T-helper 17 cell (primary cell): ENCODE results near the gene MFSD12. TPM values are rescaled to one million over a fixed set of nuclear protein-coding genes. Genes with fewer than 3 reads are reported as not detected.
"Not testable (repeated sequence)": the region's sequence is repeated elsewhere in the genome, so short reads cannot be mapped to it uniquely, and the experiment has no call there.

Source experiments
- ATAC-seq: fragments of 150-1000 bp; cut with Tn5 transposase; 2 replicates; pipeline ENCODE4 v1.10.0; 2021; ENCODE audit warnings: mild to moderate bottlenecking, moderate library complexity
- DNase-seq, 3 donors: peaks; one replicate each; pipeline versions ENCODE4 v3.0.0 to v3.0.0-alpha.2; 2020 to 2021
- H3K9me3 ChIP-seq: one replicate; pipeline ENCODE4 v1.7.0; 2013; ENCODE audit warnings: low read length, mild to moderate bottlenecking; ENCODE audit not compliant: control insufficient read depth, poor library complexity, severe bottlenecking
- H3K27ac Mint-ChIP-seq: one replicate; pipeline ENCODE4 v1.8.0; 2022; ENCODE audit warnings: mild to moderate bottlenecking, moderate library complexity, mixed read lengths
- H3K27me3 Mint-ChIP-seq: one replicate; pipeline ENCODE4 v1.8.0; 2022; ENCODE audit warnings: mixed read lengths
- H3K36me3 Mint-ChIP-seq: one replicate; pipeline ENCODE4 v1.8.0; 2022; ENCODE audit warnings: low read depth, mixed read lengths
- H3K4me1 Mint-ChIP-seq: one replicate; pipeline ENCODE4 v1.8.0; 2022; ENCODE audit warnings: mild to moderate bottlenecking, mixed read lengths
- H3K4me3 Mint-ChIP-seq: one replicate; pipeline ENCODE4 v1.8.0; 2022; ENCODE audit warnings: mild to moderate bottlenecking, moderate library complexity, mixed read lengths
- total RNA-seq, 4 donors: library from RNA in 2 of 4; stranded (reverse) in 2 of 4; gene quantifications; one replicate each; pipeline ENCODE4 v1.2.3 and lab custom pipeline; 2022 to 2026

MFSD12 gene
- total RNA-seq, 2 donors from 2014 or later, result 58.1 to 62.0 TPM

DNA sequence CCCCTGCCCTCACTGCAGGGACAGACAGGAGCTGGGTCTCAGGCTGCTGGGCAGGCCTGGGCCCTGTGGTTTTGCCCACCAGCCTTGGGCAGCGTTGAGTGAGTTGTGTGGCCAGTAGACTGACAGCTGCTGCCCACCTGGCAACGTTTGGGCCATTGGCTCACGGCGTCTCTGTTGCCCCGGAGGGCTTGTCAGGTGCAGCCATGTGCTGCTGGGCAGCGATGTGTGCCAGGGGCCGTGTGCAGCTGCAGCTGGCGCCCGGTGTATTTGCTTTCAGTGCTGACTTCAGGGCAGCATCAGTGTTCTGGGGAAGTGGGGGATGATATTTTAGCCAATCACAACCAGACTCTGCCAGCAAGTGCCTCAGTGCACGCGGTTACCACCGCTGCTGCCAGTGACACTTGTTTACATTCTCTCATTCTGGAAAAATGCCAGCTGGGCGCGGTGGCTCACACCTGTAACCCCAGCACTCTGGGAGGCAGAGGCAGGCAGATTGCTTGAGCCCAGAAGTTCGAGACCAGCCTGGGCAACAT lies 40.6 kb downstream of the MFSD12 start:
- peak overlapping the region; percentile 55 for H3K4me3 Mint-ChIP-seq
- ATAC-seq, result peak; percentile 84
- no peaks in the 10 kb centered on the region for H3K9me3 ChIP-seq
- H3K4me1 Mint-ChIP-seq, result peaks cover 28% of the 10 kb centered on the region
- DNase-seq, result no peak
- peak overlapping the region; percentile 68 for H3K27ac Mint-ChIP-seq
- H3K27me3 Mint-ChIP-seq, result no peaks in the 10 kb centered on the region
- peaks cover 2% of the 10 kb centered on the region for H3K36me3 Mint-ChIP-seq

DNA sequence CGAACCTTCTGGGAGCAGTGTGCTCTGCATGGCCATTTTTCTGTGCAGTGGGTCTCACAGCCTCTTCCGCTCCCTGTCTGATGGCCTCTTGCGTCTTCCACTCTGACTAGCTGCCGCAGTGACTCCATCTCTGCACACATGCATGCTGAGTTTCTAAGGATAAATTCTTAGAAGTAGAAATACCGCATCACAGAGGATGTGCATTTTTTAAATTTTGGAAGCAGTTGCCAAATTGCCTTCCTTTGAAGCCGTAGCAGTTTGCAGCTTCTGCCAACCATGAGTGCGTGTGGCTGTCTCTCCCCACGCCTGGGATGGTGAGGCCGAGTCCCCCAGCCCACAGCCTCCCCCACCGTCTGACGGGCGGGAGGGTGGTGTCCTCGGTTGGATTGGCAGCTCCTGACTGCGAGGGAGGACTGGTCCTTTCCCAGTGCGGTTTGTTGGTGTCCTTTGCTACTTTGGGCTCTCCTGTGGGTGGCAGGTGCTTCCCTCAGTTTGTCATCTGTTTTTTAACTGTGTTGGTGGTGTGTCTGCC lies 41.4 kb downstream of the MFSD12 start:
- Mint-ChIP-seq H3K27ac (peak overlapping the region; percentile 68), H3K4me3 (no peak overlapping the region), H3K27me3 (no peaks in the 10 kb centered on the region), H3K36me3 (peaks cover 2% of the 10 kb centered on the region), H3K4me1 (peaks cover 30% of the 10 kb centered on the region)
- DNase-seq, result no peak
- ATAC-seq, result no peak
- no peaks in the 10 kb centered on the region for H3K9me3 ChIP-seq

DNA sequence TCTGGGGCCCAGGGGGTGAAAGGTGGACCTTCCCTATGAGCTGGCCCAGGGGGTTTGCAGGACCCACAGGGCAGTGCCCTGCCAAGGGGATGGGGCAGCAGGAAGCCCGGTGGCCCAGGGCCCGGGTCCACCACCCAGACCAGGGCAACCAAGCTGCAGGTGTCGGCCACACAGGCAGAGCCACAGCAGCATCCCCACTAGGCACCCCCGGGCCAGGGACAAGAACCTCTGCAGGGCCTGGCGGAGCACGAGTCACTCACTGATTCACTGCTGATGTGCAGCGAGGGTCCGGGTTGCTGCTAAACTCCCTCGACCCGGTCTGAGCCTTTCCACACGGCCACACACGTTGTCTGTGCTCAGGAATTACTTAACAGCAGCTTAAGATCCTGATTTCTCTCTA lies 42.5 kb downstream of the MFSD12 start:
- Mint-ChIP-seq H3K4me3 (no peak overlapping the region), H3K27ac (peak overlapping the region; percentile 68), H3K36me3 (peaks cover 2% of the 10 kb centered on the region), H3K4me1 (peaks cover 32% of the 10 kb centered on the region), H3K27me3 (no peaks in the 10 kb centered on the region)
- no peaks in the 10 kb centered on the region for H3K9me3 ChIP-seq
- ATAC-seq (no peak), DNase-seq (no peak)

DNA sequence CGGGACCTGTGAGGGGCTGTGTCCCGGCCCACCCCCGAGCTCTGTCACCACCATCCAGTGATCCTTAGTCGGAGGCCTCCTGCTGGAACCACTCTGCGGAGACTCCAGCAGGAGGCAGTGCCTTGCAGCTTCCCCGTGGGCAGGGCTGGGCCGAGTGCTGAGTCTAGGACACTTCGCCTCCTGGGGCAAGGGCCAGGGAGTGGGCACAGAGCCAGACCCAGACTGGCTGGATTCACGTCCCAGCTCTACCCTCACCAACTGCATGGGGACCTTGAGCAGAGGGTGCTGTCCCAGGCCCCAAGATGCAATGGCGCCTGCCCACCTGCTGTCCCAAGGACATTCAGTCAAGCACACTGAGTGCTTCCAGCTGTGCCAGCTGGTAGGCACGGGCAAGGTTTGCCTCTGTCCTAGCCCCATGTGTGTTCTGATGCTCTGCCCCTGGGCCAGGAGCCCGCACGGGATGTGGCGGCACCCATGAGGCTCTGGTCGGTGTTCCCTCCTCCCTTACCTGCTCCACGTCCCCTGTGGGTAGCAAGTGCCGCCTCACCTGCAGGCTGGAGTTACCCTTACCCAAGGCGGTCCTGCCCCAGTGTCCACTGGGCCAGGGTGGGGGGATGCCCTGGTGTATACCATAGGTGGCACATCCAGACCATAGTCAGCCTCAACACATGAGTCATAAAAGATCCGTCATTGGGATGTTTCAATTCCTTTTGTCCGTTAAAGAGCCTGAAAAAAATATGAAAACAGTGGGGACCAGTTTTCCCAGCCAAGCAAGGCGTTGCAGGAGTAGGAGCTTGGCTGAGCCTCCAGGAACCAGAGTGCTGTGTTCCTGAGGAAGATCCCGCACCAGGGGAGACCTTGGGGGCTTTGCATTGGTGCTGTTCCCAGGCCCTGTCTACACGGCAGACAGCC lies 43.9 kb downstream of the MFSD12 start:
- H3K9me3 ChIP-seq, result no peaks in the 10 kb centered on the region
- DNase-seq, result no peak
- Mint-ChIP-seq H3K4me3 (no peak overlapping the region), H3K27ac (no peak overlapping the region), H3K27me3 (no peaks in the 10 kb centered on the region), H3K36me3 (peaks cover 2% of the 10 kb centered on the region), H3K4me1 (peaks cover 43% of the 10 kb centered on the region)
- no peak for ATAC-seq

DNA sequence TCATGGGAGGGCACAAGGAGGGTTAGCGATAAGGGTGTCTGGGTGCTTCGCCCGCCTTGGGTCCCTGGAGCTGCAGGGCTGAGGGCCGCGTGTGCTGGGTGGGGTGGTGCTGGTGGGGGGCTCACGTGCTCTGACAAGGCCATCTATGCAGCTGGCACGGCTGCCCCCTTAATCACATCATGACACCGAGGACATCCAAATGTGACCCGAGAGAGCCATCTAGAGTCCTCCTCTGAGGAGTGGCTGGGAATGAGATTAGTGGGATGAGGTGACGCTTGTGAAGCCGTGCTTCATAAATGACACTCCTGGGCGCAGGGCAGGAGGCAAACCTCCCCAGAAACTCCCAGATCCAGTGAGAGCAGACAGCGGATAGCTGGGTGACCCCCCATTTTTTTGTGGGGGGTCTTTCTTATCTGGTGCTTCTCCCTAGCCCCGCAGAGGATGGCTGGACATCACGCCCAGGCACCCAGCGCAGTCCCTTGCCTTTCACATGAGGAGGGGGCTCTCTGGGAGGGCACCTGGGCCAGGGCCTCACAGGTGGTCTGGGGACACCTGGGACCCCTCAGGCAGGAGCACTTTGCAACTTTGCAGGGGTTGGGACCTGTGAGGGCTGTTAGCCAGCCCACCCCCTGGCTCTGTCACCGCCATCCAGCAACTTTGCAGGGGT lies 44.7 kb downstream of the MFSD12 start:
- no peak for DNase-seq
- Mint-ChIP-seq H3K4me1 (peaks cover 45% of the 10 kb centered on the region), H3K27me3 (no peaks in the 10 kb centered on the region), H3K4me3 (no peak overlapping the region), H3K36me3 (peaks cover 2% of the 10 kb centered on the region), H3K27ac (peak overlapping the region; percentile 11)
- H3K9me3 ChIP-seq, result no peaks in the 10 kb centered on the region
- no peak for ATAC-seq

DNA sequence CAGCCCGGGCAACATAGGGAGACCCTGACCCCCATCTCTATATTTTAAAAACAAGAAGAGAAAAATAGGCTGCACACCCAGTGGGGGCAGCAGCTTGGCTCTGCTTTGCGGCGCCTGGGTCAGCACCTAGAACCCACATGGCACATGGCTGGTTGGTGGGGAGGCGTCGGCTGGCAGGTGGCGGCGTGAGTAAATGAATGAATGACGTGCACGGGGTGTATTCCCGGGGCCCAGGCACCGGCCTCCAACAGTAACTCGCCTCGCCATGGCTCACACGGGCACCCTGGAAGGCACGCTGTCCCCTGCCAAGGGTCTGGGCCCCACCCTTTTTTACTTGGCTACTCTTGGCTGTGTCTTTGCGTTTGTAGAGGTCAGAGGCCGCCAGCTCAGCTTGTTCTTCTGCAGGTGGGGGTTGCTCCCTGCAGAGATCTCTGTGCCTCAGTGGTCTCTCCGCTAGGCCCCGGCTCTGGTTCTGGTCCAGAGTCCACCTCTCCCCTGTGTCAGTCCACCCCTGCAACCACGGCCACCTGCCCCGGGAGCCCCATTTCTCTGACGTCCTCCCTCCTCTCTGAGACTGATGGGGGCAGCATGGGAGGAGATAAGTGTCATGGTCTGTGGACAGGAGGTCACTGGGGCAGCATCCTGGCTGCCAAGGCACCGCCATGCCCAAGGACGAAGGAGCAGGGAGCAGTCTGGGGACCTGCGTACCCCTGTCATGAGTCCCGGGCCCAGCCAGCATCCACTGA lies 45.7 kb downstream of the MFSD12 start:
- Mint-ChIP-seq H3K4me3 (peak overlapping the region; percentile 53), H3K4me1 (peaks cover 49% of the 10 kb centered on the region), H3K27me3 (no peaks in the 10 kb centered on the region), H3K36me3 (peaks cover 2% of the 10 kb centered on the region), H3K27ac (peak overlapping the region; percentile 11)
- no peak for DNase-seq
- H3K9me3 ChIP-seq, result no peaks in the 10 kb centered on the region
- ATAC-seq, result no peak

DNA sequence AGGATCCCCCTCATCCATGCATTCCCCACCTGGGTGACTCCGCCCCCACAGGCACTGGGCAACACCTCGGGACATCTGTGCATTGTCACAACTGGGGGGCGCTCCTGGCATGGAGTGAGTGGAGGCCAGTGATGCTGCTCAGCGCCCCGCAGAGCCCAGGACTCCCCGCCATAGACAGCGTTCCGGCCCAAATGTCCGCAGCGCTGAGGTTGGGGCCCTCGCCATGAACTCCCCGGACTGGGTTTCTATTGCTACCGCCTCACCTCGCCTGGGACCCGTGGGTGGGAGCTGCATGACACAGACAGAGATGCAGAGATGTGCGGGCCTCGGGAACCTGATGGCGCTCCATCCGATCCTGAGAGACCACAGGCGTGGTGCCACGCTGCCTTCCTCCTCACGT lies 46.7 kb downstream of the MFSD12 start:
- H3K36me3 Mint-ChIP-seq, result peaks cover 4% of the 10 kb centered on the region
- no peaks in the 10 kb centered on the region for H3K27me3 Mint-ChIP-seq
- ATAC-seq (no peak), DNase-seq (no peak)
- no peak overlapping the region for H3K27ac Mint-ChIP-seq
- H3K4me3 Mint-ChIP-seq, result no peak overlapping the region
- no peaks in the 10 kb centered on the region for H3K9me3 ChIP-seq
- H3K4me1 Mint-ChIP-seq, result peaks cover 44% of the 10 kb centered on the region

DNA sequence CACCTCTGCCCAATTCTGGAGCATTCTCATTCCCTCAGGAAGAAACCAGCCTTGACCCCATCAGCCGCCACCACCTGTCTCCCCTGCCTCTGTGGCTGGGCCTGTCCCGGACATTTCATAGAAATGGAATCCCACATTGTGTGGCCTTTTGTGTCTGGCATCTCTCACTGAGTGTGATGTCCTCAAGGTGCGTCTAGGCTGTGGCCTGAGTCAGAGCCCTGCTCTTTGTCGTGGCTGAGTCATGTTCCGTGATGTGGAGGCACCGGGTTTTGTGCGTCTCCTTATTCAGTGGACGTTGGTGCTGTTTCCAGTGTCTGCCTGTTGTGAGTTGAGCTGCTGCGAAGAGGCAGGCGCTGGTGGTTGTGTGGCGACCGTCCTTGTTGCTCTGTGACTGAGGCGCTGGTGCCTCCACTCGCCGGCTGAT lies 47.8 kb downstream of the MFSD12 start:
- H3K27me3 Mint-ChIP-seq, result no peaks in the 10 kb centered on the region
- ATAC-seq (no peak), DNase-seq (no peak)
- peaks cover 4% of the 10 kb centered on the region for H3K36me3 Mint-ChIP-seq
- H3K27ac Mint-ChIP-seq, result no peak overlapping the region
- peaks cover 47% of the 10 kb centered on the region for H3K4me1 Mint-ChIP-seq
- H3K9me3 ChIP-seq, result no peaks in the 10 kb centered on the region
- H3K4me3 Mint-ChIP-seq, result peak overlapping the region; percentile 73

DNA sequence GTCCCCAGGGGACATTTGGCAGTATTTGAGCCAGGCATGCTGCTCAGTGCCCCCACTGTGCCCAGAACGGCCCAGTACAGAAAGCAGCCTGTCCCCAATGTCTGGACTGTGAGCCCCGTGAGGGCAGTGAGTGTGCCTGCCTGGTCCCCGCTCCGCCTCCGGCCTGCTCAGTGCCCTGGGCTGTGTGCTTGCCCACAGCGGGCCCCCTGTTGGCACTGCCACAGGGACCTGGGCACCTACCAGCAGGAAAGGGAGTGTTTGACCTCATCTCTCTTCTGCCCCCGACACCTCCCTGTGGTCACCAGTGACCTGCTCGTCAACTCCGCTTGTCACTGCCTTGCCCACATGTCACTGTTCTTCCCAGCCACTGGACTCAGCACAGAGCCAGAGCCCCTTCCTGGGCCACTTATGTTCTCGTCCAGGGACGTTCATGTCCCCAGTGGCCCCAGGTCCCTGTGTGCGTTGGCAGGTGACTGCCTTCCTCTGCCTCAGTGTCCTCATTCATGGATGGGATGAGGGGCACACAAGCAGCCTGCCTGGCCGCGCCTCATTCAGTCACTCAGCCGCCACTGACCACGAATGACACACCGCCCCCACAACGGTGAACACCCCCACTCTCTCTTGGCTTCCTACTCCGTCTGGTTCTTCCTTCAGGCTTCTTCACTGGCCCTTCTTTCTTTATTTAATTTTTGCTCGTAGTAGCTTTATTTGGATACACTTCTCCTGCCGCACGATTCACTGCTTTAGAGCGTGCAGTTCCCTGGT lies 48.4 kb downstream of the MFSD12 start:
- Mint-ChIP-seq H3K4me1 (peaks cover 45% of the 10 kb centered on the region), H3K36me3 (peaks cover 4% of the 10 kb centered on the region), H3K27me3 (no peaks in the 10 kb centered on the region), H3K27ac (no peak overlapping the region), H3K4me3 (peak overlapping the region; percentile 73)
- H3K9me3 ChIP-seq, result no peaks in the 10 kb centered on the region
- DNase-seq (no peak), ATAC-seq (no peak)

DNA sequence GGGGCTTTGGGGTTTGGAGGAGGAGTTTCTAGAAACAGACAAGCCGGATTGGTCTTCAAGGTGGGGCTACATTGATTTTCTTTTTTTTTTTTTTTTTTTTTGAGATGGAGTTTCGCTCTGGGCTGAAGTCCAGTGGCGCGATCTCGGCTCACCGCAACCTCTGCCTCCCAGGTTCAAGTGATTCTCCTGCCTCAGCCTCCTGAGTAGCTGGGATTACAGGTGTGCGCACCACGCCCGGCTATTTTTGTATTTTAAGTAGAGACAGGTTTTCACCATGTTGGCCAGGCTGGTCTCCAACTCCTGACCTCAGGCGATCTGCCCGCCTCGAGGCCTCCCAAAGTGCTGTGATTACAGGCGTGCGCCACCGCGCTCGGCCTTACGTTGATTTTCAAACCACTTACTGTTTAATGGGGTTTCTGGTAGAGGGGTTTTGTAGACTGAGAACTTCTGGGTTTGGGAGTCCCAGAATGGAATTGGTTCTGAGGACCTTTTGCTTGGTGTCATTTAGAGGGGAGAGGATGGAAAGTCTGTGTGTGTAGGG lies 49.2 kb downstream of the MFSD12 start:
- H3K9me3 ChIP-seq, H3K27me3 Mint-ChIP-seq, ATAC-seq, H3K36me3 Mint-ChIP-seq, DNase-seq, H3K27ac Mint-ChIP-seq: not testable (repeated sequence)
- Mint-ChIP-seq H3K4me3 (peak overlapping the region; percentile 97), H3K4me1 (peaks cover 45% of the 10 kb centered on the region)

DNA sequence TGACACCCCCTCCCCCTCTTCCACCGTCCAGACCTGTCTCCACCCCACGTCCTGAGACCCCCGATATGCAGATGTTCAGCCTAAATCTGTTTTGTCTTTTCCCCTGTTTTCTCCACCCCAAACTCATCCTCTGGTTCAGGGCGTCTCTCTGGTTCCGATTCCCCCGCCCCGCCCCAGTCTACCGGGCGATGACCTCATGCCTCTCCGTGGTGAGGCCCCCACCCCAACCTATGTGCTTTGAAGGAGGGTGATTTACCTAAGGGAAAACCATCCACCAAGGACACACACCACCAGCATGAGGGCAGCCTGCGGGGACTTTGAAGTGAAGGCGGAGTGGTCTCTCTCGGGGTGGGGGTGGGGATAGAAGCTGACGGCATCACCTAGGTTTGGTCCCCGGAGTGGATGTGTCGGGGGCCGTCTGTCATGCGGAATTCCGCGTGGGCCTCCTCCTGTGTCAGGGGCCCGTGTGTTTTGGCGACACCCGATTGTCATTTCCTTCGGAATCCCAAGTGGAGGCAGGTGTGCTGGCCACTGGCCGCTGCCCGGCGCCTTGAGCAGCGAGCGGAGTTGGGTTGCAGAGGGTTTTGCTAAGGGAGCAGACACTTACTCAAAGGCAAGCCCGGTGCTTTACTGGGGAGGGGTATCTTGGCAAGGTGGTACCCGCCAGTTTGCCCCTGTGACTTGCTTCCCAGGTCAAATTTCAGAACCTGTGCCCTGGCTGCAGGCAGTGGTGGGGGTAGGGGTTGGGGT lies 49.8 kb downstream of the MFSD12 start:
- peak overlapping the region; percentile 97 for H3K27ac Mint-ChIP-seq
- H3K9me3 ChIP-seq, result no peaks in the 10 kb centered on the region
- H3K4me3 Mint-ChIP-seq, result peak overlapping the region; percentile 97
- peaks cover 4% of the 10 kb centered on the region for H3K36me3 Mint-ChIP-seq
- DNase-seq (peak in 2 of 3 donors; percentile 35 to 46), ATAC-seq (no peak)
- H3K4me1 Mint-ChIP-seq, result peaks cover 45% of the 10 kb centered on the region
- H3K27me3 Mint-ChIP-seq, result no peaks in the 10 kb centered on the region
